ENCODE data around the gene MICALL2. TPM values are rescaled to one million over a fixed set of nuclear protein-coding genes. Genes with fewer than 3 reads are reported as not detected.

The MICALL2 gene
- total and polyA plus RNA-seq, 2 donors (not counting 1 experiment from before 2014, with no cell fraction given): 11.7 to 60.1 TPM

- Histone ChIP-seq H3K4me1 (ENCODE audit: control insufficient read depth, extremely low read depth, insufficient read depth, low read length) (no peaks in the 10 kb centered on the region), H4K20me1 (ENCODE audit: control insufficient read depth, extremely low read depth, insufficient read depth, low read length) (no peaks in the 10 kb centered on the region), H3K4me2 (ENCODE audit: extremely low read depth, insufficient read depth, low read length) (no peak overlapping the region), H3K79me2 (ENCODE audit: control insufficient read depth, insufficient read depth, low read length) (no peaks in the 10 kb centered on the region), H2AFZ (ENCODE audit: low read length) (no peak overlapping the region), H3K9ac (ENCODE audit: insufficient read depth, low read length) (no peak overlapping the region), H3K4me3 (replicated peaks in 1 of 4; ENCODE audit: control extremely low read depth in 1 of 4, insufficient read depth in 1 of 4, low read depth in 3 of 4, low read length in 4 of 4) (no peak overlapping the region), H3K27ac (ENCODE audit: insufficient read depth, low read length) (no peak overlapping the region), H3K27me3 (ENCODE audit: control insufficient read depth, insufficient read depth, low read length) (no peaks in the 10 kb centered on the region), H3K36me3 (ENCODE audit: control insufficient read depth, insufficient read depth, low read length) (peaks cover 28% of the 10 kb centered on the region), H3K9me3 (ENCODE audit: control insufficient read depth, insufficient read depth, low read depth, low read length) (no peaks in the 10 kb centered on the region)
- no peak for DNase-seq (ENCODE audit: low read depth in 2 of 2)
- TF ChIP-seq EZH2 (IDR thresholded peaks at IDR 0.05; ENCODE audit: low read length, missing control alignments): no peak
- no peak for TF ChIP-seq CTCF (conservative IDR thresholded peaks at IDR 0.05 in 1 of 2, IDR thresholded peaks at IDR 0.05 in 1 of 2; ENCODE audit: low read depth in 1 of 2, low read length in 2 of 2)
Measured at GRCh38 chr7:1479287-1479686, 20.0 kb upstream of the MICALL2 start.

- H3K4me1 ChIP-seq (ENCODE audit: control insufficient read depth, extremely low read depth, insufficient read depth, low read length): no peaks in the 10 kb centered on the region
- no peaks in the 10 kb centered on the region for H3K79me2 ChIP-seq (ENCODE audit: control insufficient read depth, insufficient read depth, low read length)
- H3K4me2 ChIP-seq (ENCODE audit: extremely low read depth, insufficient read depth, low read length): no peak overlapping the region
- no peaks in the 10 kb centered on the region for H3K9me3 ChIP-seq (ENCODE audit: control insufficient read depth, insufficient read depth, low read depth, low read length)
- no peak overlapping the region for H3K27ac ChIP-seq (ENCODE audit: insufficient read depth, low read length)
- DNase-seq (ENCODE audit: low read depth in 2 of 2): no peak
- no peaks in the 10 kb centered on the region for H3K27me3 ChIP-seq (ENCODE audit: control insufficient read depth, insufficient read depth, low read length)
- TF ChIP-seq CTCF (conservative IDR thresholded peaks at IDR 0.05 in 1 of 2, IDR thresholded peaks at IDR 0.05 in 1 of 2; ENCODE audit: low read depth in 1 of 2, low read length in 2 of 2) (no peak), EZH2 (IDR thresholded peaks at IDR 0.05; ENCODE audit: low read length, missing control alignments) (no peak)
- no peak overlapping the region for H3K9ac ChIP-seq (ENCODE audit: insufficient read depth, low read length)
- H3K4me3 ChIP-seq (replicated peaks in 1 of 4; ENCODE audit: control extremely low read depth in 1 of 4, insufficient read depth in 1 of 4, low read depth in 3 of 4, low read length in 4 of 4): no peak overlapping the region
- no peaks in the 10 kb centered on the region for H4K20me1 ChIP-seq (ENCODE audit: control insufficient read depth, extremely low read depth, insufficient read depth, low read length)
- peaks cover 31% of the 10 kb centered on the region for H3K36me3 ChIP-seq (ENCODE audit: control insufficient read depth, insufficient read depth, low read length)
- no peak overlapping the region for H2AFZ ChIP-seq (ENCODE audit: low read length)
Measured at GRCh38 chr7:1478480-1478879, 19.2 kb upstream of the MICALL2 start.

GRCh38 chr7:1476859-1477258 is 17.6 kb upstream of the MICALL2 start:
- DNase-seq (ENCODE audit: low read depth in 2 of 2): no peak
- H3K36me3 ChIP-seq (ENCODE audit: control insufficient read depth, insufficient read depth, low read length): peaks cover 28% of the 10 kb centered on the region
- TF ChIP-seq CTCF (conservative IDR thresholded peaks at IDR 0.05 in 1 of 2, IDR thresholded peaks at IDR 0.05 in 1 of 2; ENCODE audit: low read depth in 1 of 2, low read length in 2 of 2) (no peak), EZH2 (IDR thresholded peaks at IDR 0.05; ENCODE audit: low read length, missing control alignments) (no peak)
- no peaks in the 10 kb centered on the region for H3K79me2 ChIP-seq (ENCODE audit: control insufficient read depth, insufficient read depth, low read length)
- no peak overlapping the region for H3K27ac ChIP-seq (ENCODE audit: insufficient read depth, low read length)
- H2AFZ ChIP-seq (ENCODE audit: low read length): no peak overlapping the region
- H3K27me3 ChIP-seq (ENCODE audit: control insufficient read depth, insufficient read depth, low read length): no peaks in the 10 kb centered on the region
- H3K4me3 ChIP-seq (replicated peaks in 1 of 4; ENCODE audit: control extremely low read depth in 1 of 4, insufficient read depth in 1 of 4, low read depth in 3 of 4, low read length in 4 of 4): no peak overlapping the region
- no peaks in the 10 kb centered on the region for H3K9me3 ChIP-seq (ENCODE audit: control insufficient read depth, insufficient read depth, low read depth, low read length)
- no peak overlapping the region for H3K4me2 ChIP-seq (ENCODE audit: extremely low read depth, insufficient read depth, low read length)
- no peaks in the 10 kb centered on the region for H4K20me1 ChIP-seq (ENCODE audit: control insufficient read depth, extremely low read depth, insufficient read depth, low read length)
- no peaks in the 10 kb centered on the region for H3K4me1 ChIP-seq (ENCODE audit: control insufficient read depth, extremely low read depth, insufficient read depth, low read length)
- no peak overlapping the region for H3K9ac ChIP-seq (ENCODE audit: insufficient read depth, low read length)

All from fibroblast of lung (primary cell).